Activated CD8-positive, alpha-beta memory T cell treated with anti-CD3 and anti-CD28 coated beads for 48 hours (primary cell): ENCODE results near the gene CROCC.
"Not testable (repeated sequence)": the region's sequence is repeated elsewhere in the genome, so short reads cannot be mapped to it uniquely, and the experiment has no call there.

Experiments used
- DNase-seq, 3 experiments: peaks; one replicate each; pipeline ENCODE4 v3.0.0-alpha.2; 2020; ENCODE audit warnings: low read depth in 2 of 3, low spot score in 2 of 3

CROCC gene

GRCh38 chr1:16921391-16922185, at the start of gene CROCC:
CROCC (plus strand) TSS chr1:16921931; CDS start chr1:16922019, 88 bp downstream.
- DNase-seq, result peak in 1 of 3 experiments; percentile 47

- peak; percentile 56 to 86 (median 74) for DNase-seq
These were observed 49.3 kb upstream of the CROCC start for GRCh38 chr1:16872152-16873075.

GRCh38 chr1:16873076-16873879, 48.5 kb upstream of the CROCC start:
- not testable (repeated sequence) for DNase-seq

- DNase-seq, result not testable (repeated sequence)
These were observed 46.6 kb upstream of the CROCC start for GRCh38 chr1:16874968-16875765.

- DNase-seq, result not testable (repeated sequence)
These were observed 40.0 kb upstream of the CROCC start for GRCh38 chr1:16881742-16882141.

- DNase-seq, result no peak
These were observed 38.7 kb upstream of the CROCC start for GRCh38 chr1:16882986-16883385.

- DNase-seq, result not testable (repeated sequence)
These were observed 37.2 kb upstream of the CROCC start for GRCh38 chr1:16884487-16884886.

GRCh38 chr1:16886860-16887605, 34.7 kb upstream of the CROCC start:
- DNase-seq, result no peak

GRCh38 chr1:16888860-16889816, 32.6 kb upstream of the CROCC start:
- peak; percentile 60 to 86 (median 80) for DNase-seq

- DNase-seq, result not testable (repeated sequence)
These were observed 31.2 kb upstream of the CROCC start for GRCh38 chr1:16890539-16891021.

- not testable (repeated sequence) for DNase-seq
These were observed 30.7 kb upstream of the CROCC start for GRCh38 chr1:16891057-16891456.

GRCh38 chr1:16892978-16893525, 28.7 kb upstream of the CROCC start:
- DNase-seq, result not testable (repeated sequence)

GRCh38 chr1:16893796-16894195, 27.9 kb upstream of the CROCC start:
- not testable (repeated sequence) for DNase-seq

GRCh38 chr1:16894338-16894737, 27.4 kb upstream of the CROCC start:
- not testable (repeated sequence) for DNase-seq

GRCh38 chr1:16895233-16895597, 26.5 kb upstream of the CROCC start:
- DNase-seq, result not testable (repeated sequence)

- peak; percentile 71 to 91 (median 89) for DNase-seq
These were observed 26.0 kb upstream of the CROCC start, which contains the start of gene RNU1-2 for GRCh38 chr1:16895598-16896315. RNU1-2 (plus strand) TSS chr1:16895980.
